ENCODE results near the gene FOXE3.

FOXE3 gene

DNA sequence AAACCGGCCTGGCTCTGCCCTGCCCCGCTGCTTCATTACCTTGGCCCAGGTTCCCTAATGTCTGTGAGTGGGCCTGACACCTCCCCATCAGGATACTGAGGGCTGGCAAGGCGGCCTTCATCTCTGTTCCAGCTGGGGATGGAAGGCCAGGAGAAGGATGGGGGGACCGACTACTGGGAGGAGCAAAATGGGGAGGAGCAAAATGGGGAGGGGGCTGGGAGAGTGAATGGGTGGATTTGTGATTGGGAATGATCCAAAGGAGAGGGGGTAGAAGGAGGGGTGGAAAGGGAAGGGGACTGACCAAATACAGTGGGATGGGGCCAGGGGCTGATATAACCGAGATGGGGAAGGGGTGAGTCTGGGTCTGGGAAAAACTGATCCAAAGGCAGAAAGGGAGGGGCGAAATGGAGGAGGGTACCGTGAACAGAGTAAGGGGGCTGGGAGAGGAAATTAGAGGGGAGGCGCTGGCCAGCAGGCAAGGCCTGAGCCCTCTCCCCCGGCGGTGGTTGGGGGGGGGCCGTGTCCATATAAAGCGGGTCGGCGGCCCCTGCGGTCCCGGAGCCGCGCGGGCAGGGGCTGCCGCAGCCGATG, at the start of gene FOXE3:
Gene FOXE3, plus strand, starts transcription at position 558 of the 591 bp plus-strand sequence. Its CDS starts 31 bp downstream, at position 589.
- no peak within 1 kb of the TSS for H3K9ac ChIP-seq (ENCODE audit: low read depth, low read length)
- H3K4me1 ChIP-seq (ENCODE audit: control insufficient read depth, insufficient read depth, low read length): no peaks in the 10 kb centered on the region
- no peak within 1 kb of the TSS for H3K27ac ChIP-seq (ENCODE audit: low read depth, low read length)
- H3K36me3 ChIP-seq (ENCODE audit: control insufficient read depth, insufficient read depth, low read length): no peaks in the 10 kb centered on the region
- H3K27me3 ChIP-seq (ENCODE audit: control insufficient read depth, insufficient read depth, low read length): peaks cover 83% of the 10 kb centered on the region
- H3K4me3 ChIP-seq (ENCODE audit: low read depth, low read length): peak within 1 kb of the TSS; percentile 59
- no peaks in the 10 kb centered on the region for H3K9me3 ChIP-seq (ENCODE audit: control insufficient read depth, insufficient read depth, low read length)

DNA sequence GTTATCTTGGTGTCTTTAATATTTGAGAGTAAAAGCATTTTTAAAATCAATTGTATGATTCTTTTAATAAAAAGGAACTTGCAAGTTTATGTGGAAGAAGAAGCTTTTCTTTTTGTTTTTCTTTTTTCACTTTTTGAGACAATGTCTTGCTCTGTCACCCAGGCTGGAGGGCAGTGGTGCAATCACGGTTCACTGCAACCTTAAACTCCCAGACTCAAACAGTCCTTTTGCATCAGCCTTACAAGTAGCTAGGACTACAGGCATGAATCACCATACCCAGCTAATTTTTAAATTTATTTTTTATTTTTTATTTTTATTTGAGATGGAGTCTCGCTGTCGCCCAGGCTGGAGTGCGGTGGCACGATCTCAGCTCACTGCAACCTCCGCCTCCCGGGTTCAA, 48.4 kb upstream of the FOXE3 start:
- no peaks in the 10 kb centered on the region for H3K9me3 ChIP-seq (ENCODE audit: control insufficient read depth, insufficient read depth, low read length)
- no peaks in the 10 kb centered on the region for H3K4me1 ChIP-seq (ENCODE audit: control insufficient read depth, insufficient read depth, low read length)
- H3K36me3 ChIP-seq (ENCODE audit: control insufficient read depth, insufficient read depth, low read length): peaks cover 15% of the 10 kb centered on the region
- no peak overlapping the region for H3K4me3 ChIP-seq (ENCODE audit: low read depth, low read length)
- H3K27ac ChIP-seq (ENCODE audit: low read depth, low read length): no peak overlapping the region
- H3K27me3 ChIP-seq (ENCODE audit: control insufficient read depth, insufficient read depth, low read length): no peaks in the 10 kb centered on the region
- H3K9ac ChIP-seq (ENCODE audit: low read depth, low read length): no peak overlapping the region

DNA sequence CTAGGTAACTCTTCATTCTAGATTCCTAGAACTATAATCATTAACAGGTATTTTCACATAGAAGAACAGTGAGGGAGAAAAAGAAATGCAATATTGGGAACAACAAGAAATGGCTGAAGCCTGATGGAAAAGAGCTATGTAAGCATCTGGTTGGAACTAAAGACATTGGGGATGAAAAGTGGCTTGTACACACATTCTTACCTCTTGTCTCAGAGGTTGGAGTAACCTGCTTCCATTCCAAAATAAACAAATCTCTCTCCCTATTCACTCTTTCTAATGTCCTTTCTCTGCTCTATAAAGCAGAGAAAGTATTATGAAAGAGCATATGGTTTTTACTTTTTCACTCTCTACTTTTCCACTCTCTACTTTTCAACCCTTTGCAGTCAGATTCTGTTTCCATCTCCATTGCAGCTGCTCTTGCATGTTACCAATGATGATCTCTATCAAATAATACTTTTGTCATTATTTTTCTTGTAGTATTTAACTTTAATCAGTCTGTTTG, 45.0 kb upstream of the FOXE3 start:
- H3K36me3 ChIP-seq (ENCODE audit: control insufficient read depth, insufficient read depth, low read length): peaks cover 36% of the 10 kb centered on the region
- no peak overlapping the region for H3K27ac ChIP-seq (ENCODE audit: low read depth, low read length)
- no peaks in the 10 kb centered on the region for H3K27me3 ChIP-seq (ENCODE audit: control insufficient read depth, insufficient read depth, low read length)
- no peak overlapping the region for H3K4me3 ChIP-seq (ENCODE audit: low read depth, low read length)
- H3K9me3 ChIP-seq (ENCODE audit: control insufficient read depth, insufficient read depth, low read length): no peaks in the 10 kb centered on the region
- no peak overlapping the region for H3K9ac ChIP-seq (ENCODE audit: low read depth, low read length)
- H3K4me1 ChIP-seq (ENCODE audit: control insufficient read depth, insufficient read depth, low read length): no peaks in the 10 kb centered on the region

DNA sequence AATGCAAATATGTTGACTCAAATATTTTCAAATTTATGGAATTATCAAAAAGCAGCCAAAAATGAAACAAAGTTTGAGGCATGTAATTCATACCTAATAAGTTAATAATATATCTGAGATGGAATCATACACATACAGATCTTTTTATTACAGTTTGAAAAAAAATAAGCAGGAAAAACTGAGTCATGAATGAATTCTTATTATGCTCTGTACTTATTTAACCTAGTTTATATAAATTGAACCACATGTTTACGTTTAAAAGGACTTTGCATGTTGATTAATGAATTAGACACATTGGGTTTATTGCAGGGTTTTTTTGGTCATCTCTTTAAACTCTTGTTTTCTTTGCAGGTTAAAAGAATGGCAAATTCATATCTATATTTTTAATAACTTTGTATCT, 41.6 kb upstream of the FOXE3 start:
- H3K4me1 ChIP-seq (ENCODE audit: control insufficient read depth, insufficient read depth, low read length): peaks cover 9% of the 10 kb centered on the region; the same call in 1 of the 2 replicates
- H3K36me3 ChIP-seq (ENCODE audit: control insufficient read depth, insufficient read depth, low read length): peaks cover 24% of the 10 kb centered on the region
- H3K9ac ChIP-seq (ENCODE audit: low read depth, low read length): no peak overlapping the region
- no peaks in the 10 kb centered on the region for H3K9me3 ChIP-seq (ENCODE audit: control insufficient read depth, insufficient read depth, low read length)
- no peak overlapping the region for H3K4me3 ChIP-seq (ENCODE audit: low read depth, low read length)
- no peak overlapping the region for H3K27ac ChIP-seq (ENCODE audit: low read depth, low read length)
- H3K27me3 ChIP-seq (ENCODE audit: control insufficient read depth, insufficient read depth, low read length): no peaks in the 10 kb centered on the region

DNA sequence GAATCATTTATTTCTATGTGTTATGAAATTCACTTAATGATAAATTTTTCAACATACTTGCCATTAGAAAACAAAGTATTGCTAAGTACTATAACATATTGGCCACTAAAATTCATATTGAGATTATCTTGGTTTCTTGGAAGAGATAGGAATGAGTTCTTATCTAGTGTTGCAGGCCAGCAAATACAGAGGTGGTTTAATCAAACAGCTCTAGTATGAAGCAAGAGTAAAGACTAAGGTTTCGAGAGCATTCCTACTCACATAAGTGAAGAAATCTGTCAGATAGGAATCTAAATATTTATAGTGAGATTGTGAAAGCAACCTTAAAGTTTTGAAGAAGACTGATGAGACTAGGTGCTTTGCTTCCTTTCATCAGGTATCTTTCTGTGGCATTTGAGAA, 37.9 kb upstream of the FOXE3 start:
- no peaks in the 10 kb centered on the region for H3K27me3 ChIP-seq (ENCODE audit: control insufficient read depth, insufficient read depth, low read length)
- no peak overlapping the region for H3K4me3 ChIP-seq (ENCODE audit: low read depth, low read length)
- H3K9ac ChIP-seq (ENCODE audit: low read depth, low read length): no peak overlapping the region
- H3K27ac ChIP-seq (ENCODE audit: low read depth, low read length): no peak overlapping the region
- peaks cover 9% of the 10 kb centered on the region; the same call in 1 of the 2 replicates for H3K4me1 ChIP-seq (ENCODE audit: control insufficient read depth, insufficient read depth, low read length)
- no peaks in the 10 kb centered on the region for H3K9me3 ChIP-seq (ENCODE audit: control insufficient read depth, insufficient read depth, low read length)
- H3K36me3 ChIP-seq (ENCODE audit: control insufficient read depth, insufficient read depth, low read length): peaks cover 19% of the 10 kb centered on the region

DNA sequence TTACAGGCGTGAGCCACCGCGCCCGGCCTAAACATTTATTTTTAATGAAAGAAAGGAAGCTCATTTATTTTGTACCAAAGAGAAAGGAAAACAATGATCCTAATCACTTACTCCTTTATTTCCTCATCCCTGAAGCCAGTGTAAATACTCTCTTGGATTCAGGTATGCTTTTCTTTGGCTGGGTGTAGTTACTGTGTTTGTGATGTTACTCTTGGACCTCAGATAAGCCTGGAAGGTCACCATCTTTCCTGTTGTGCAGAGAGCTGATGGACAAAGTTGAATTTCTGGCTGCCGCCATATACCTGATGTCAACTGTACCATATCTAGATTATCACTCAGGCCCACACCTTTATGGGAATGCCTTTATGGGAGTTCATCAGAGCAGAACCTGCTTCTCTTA, 35.4 kb upstream of the FOXE3 start:
- Histone ChIP-seq H3K9me3 (ENCODE audit: control insufficient read depth, insufficient read depth, low read length) (no peaks in the 10 kb centered on the region), H3K36me3 (ENCODE audit: control insufficient read depth, insufficient read depth, low read length) (0 out of 2 replicates have a peak, but pooled peaks cover 3% of the 10 kb centered on the region), H3K27me3 (ENCODE audit: control insufficient read depth, insufficient read depth, low read length) (no peaks in the 10 kb centered on the region), H3K27ac (ENCODE audit: low read depth, low read length) (no peak overlapping the region), H3K4me3 (ENCODE audit: low read depth, low read length) (no peak overlapping the region), H3K4me1 (ENCODE audit: control insufficient read depth, insufficient read depth, low read length) (peaks cover 9% of the 10 kb centered on the region; the same call in 1 of the 2 replicates), H3K9ac (ENCODE audit: low read depth, low read length) (no peak overlapping the region)

DNA sequence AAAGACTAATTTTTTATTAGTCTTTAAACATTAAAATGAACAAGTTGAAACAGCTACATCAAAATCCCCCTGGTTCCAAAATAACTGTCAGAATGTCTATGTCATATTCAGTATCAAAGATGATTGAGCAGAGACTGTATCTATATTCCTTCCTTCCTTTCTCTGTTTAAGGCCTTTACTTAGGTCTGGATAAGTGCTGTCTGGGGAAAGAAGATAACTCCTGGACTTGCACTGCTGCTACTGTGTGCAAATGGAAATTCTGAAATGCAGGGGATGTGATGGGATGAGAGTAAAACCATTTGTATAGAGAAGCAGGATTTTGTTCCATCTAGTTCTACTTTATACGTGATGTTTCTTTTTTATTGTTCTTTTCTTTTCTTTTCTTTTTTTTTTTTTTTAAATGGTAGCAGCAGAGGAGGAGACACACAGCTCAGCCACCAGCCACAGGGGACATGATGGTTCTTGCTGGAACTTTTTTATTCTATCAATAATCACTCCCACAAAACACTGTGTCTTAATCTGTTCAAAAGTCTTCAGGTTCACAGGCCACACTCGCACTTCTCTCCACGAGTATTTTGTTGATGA, 33.6 kb upstream of the FOXE3 start:
- H3K4me3 ChIP-seq (ENCODE audit: low read depth, low read length): no peak overlapping the region
- H3K27me3 ChIP-seq (ENCODE audit: control insufficient read depth, insufficient read depth, low read length): peaks cover 1% of the 10 kb centered on the region; the same call in 1 of the 2 replicates
- H3K27ac ChIP-seq (ENCODE audit: low read depth, low read length): no peak overlapping the region
- no peaks in the 10 kb centered on the region for H3K9me3 ChIP-seq (ENCODE audit: control insufficient read depth, insufficient read depth, low read length)
- no peak overlapping the region for H3K9ac ChIP-seq (ENCODE audit: low read depth, low read length)
- 0 out of 2 replicates have a peak, but pooled peaks cover 3% of the 10 kb centered on the region for H3K36me3 ChIP-seq (ENCODE audit: control insufficient read depth, insufficient read depth, low read length)
- H3K4me1 ChIP-seq (ENCODE audit: control insufficient read depth, insufficient read depth, low read length): peaks cover 9% of the 10 kb centered on the region; the same call in 1 of the 2 replicates

DNA sequence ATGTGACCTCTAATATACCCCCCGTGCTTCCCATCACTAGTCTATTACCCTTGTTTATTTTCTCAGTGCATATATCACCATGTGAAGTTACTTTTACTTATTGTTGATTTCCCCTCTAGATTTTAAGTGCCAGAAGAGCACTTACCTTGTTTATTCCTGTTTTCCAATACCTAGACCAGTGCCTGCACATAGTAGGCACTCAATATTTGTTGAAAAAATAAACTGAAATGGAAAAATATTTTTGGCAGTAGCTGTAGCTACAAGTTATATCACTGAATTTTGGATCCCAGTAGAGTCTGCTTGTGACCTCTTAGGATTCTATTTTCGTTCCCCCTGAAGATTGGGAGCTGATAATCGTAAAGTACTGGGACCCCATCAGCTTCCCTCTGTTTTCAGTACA, 32.0 kb upstream of the FOXE3 start:
- Histone ChIP-seq H3K9ac (ENCODE audit: low read depth, low read length) (no peak overlapping the region), H3K27ac (ENCODE audit: low read depth, low read length) (no peak overlapping the region), H3K4me3 (ENCODE audit: low read depth, low read length) (no peak overlapping the region), H3K36me3 (ENCODE audit: control insufficient read depth, insufficient read depth, low read length) (0 out of 2 replicates have a peak, but pooled peaks cover 3% of the 10 kb centered on the region), H3K27me3 (ENCODE audit: control insufficient read depth, insufficient read depth, low read length) (peaks cover 9% of the 10 kb centered on the region; the same call in 1 of the 2 replicates), H3K4me1 (ENCODE audit: control insufficient read depth, insufficient read depth, low read length) (0 out of 2 replicates have a peak, but pooled peaks cover under 1% of the 10 kb centered on the region), H3K9me3 (ENCODE audit: control insufficient read depth, insufficient read depth, low read length) (no peaks in the 10 kb centered on the region)

DNA sequence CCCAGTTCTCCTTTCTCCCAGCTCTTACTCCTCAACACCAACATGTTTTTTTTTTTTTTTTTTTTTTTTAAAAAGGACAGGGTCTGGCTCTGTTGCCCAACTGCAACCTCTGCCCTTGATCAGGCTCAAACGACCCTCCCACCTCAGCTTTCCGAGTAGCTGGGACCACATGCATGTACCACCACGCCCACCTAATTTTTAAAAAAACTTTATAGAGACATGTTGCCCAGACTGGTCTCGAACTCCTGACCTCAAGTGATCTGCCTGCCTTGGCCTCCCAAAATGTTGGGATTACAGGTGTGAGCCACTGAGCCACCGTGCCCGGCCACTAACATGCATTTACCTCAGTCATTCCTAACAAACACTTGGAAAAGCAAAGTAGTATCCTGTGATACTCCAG, 31.1 kb upstream of the FOXE3 start:
- peaks cover 12% of the 10 kb centered on the region; the same call in 1 of the 2 replicates for H3K27me3 ChIP-seq (ENCODE audit: control insufficient read depth, insufficient read depth, low read length)
- no peak overlapping the region for H3K4me3 ChIP-seq (ENCODE audit: low read depth, low read length)
- no peak overlapping the region for H3K9ac ChIP-seq (ENCODE audit: low read depth, low read length)
- no peaks in the 10 kb centered on the region for H3K4me1 ChIP-seq (ENCODE audit: control insufficient read depth, insufficient read depth, low read length)
- no peak overlapping the region for H3K27ac ChIP-seq (ENCODE audit: low read depth, low read length)
- H3K9me3 ChIP-seq (ENCODE audit: control insufficient read depth, insufficient read depth, low read length): no peaks in the 10 kb centered on the region
- 0 out of 2 replicates have a peak, but pooled peaks cover 3% of the 10 kb centered on the region for H3K36me3 ChIP-seq (ENCODE audit: control insufficient read depth, insufficient read depth, low read length)

DNA sequence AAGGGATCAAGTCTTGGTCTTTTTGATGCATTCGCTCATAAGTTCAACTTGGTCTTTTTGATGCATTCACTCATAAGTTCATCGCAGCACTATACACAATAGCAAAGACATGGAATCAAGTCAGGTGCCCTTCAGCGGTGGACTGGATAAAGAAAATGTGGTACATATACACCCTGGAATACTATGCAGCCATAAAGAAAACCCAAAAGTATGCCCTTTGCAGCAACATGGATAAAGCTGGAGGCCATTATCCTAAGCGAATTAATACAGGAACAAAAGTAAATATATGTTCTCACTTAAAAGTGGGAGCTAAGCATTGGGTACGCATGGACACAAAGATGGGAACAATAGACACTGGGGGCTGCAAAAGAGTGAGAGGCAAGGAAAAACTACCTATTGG, 29.8 kb upstream of the FOXE3 start:
- no peak overlapping the region for H3K9ac ChIP-seq (ENCODE audit: low read depth, low read length)
- H3K36me3 ChIP-seq (ENCODE audit: control insufficient read depth, insufficient read depth, low read length): no peaks in the 10 kb centered on the region
- no peak overlapping the region for H3K4me3 ChIP-seq (ENCODE audit: low read depth, low read length)
- H3K9me3 ChIP-seq (ENCODE audit: control insufficient read depth, insufficient read depth, low read length): no peaks in the 10 kb centered on the region
- H3K4me1 ChIP-seq (ENCODE audit: control insufficient read depth, insufficient read depth, low read length): no peaks in the 10 kb centered on the region
- H3K27ac ChIP-seq (ENCODE audit: low read depth, low read length): no peak overlapping the region
- H3K27me3 ChIP-seq (ENCODE audit: control insufficient read depth, insufficient read depth, low read length): peaks cover 12% of the 10 kb centered on the region; the same call in 1 of the 2 replicates
